ENCODE data around the gene BEAN1.

GRCh38 chr16:66479661-66480264 lies 52.7 kb downstream of the BEAN1 start:
- TF ChIP-seq, protein P1, sequence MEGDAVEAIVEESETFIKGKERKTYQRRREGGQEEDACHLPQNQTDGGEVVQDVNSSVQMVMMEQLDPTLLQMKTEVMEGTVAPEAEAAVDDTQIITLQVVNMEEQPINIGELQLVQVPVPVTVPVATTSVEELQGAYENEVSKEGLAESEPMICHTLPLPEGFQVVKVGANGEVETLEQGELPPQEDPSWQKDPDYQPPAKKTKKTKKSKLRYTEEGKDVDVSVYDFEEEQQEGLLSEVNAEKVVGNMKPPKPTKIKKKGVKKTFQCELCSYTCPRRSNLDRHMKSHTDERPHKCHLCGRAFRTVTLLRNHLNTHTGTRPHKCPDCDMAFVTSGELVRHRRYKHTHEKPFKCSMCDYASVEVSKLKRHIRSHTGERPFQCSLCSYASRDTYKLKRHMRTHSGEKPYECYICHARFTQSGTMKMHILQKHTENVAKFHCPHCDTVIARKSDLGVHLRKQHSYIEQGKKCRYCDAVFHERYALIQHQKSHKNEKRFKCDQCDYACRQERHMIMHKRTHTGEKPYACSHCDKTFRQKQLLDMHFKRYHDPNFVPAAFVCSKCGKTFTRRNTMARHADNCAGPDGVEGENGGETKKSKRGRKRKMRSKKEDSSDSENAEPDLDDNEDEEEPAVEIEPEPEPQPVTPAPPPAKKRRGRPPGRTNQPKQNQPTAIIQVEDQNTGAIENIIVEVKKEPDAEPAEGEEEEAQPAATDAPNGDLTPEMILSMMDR (IDR thresholded peaks at IDR 0.05) = no peak
- TF ChIP-seq POLR2A (IDR thresholded peaks at IDR 0.05; ENCODE audit: low read depth) = no peak
